T follicular helper cell (primary cell): ENCODE data around the gene MT1G.
A peak's percentile ranks its signal among the peaks of the same experiment; 100 is the strongest.
"Not testable (repeated sequence)": the region's sequence is repeated elsewhere in the genome, so short reads cannot be mapped to it uniquely, and the experiment has no call there.

ENCODE experiments used
- DNase-seq: peaks from one replicate; pipeline ENCODE4 v3.0.0-alpha.2; 2020; ENCODE audit warnings: low read depth

Gene MT1G

DNA sequence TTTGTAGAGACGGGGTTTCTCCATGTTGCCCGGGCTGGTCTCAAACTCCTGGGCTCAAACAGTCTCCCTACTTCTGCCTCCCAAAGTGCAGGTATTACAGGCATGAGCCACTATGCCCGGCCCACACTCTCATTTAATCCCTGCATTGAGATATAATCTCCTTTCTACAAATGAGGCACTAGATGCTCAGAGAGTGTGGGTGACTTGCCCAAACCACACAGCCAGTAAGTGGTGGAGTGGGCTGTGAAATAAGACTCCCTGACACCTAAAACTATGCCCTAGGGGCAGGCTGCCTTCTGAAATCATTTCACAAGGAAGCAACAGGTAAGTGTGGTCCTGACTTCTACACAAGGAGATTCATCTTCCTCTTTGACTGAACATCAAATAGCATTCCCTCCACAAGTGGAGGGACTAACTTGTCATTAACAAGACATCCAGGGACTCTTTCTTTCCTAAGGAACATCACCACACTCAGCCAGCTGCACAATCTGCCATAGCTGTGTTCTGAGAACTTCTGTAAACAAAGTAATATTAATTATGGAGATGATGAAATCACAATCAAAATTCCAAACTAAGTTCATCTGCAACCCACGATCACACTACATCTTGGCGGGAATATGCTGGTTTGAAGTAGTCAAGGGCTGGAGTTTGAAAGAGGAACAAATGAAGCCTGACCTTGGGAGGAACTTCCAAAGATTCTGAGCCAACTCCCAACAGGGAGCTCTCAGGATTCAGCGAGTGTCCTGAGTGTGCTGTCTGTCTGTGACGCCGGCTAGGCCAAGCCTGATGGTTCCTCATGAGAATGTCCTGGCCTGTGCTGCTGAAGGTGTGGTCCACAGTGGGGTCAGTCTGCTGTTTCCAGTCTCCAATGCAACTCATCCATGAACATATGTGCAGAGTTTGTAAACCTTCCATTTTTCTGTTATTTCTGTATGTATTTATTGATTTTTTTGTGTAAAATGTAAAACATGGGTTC, 2.3 kb downstream of the MT1G start:
- not testable (repeated sequence) for DNase-seq

- no peak for DNase-seq
Measured at GRCh38 chr16:56664506-56664905, 3.4 kb downstream of the MT1G start.

GRCh38 chr16:56662357-56663354, 5.2 kb downstream of the MT1G start:
- no peak for DNase-seq

DNA sequence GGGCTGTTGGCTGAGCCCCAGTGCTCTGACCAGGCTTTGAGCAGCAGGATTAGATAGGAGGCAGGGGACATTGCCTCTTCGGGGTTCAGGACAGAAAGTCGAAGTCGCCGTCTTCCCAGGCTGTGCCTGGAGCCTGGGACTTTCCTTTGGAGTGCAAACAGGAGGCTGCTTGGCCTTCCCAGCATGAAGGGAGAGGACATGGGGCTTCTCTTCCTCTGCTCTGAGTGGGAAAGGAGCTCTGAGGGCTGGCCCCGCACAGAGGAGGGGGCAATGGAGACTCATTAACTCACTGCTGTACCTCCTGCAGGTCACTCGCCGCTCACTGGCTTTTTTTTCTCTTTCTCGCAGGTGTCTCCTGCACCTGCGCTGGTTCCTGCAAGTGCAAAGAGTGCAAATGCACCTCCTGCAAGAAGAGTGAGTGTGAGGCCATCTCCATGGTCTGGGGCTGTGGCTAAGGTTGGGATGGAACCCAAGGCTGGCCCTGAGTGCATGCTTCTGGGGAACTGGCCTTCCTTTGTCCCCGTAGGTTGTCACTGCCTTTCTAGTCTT, 9.5 kb downstream of the MT1G start:
- no peak for DNase-seq

DNA sequence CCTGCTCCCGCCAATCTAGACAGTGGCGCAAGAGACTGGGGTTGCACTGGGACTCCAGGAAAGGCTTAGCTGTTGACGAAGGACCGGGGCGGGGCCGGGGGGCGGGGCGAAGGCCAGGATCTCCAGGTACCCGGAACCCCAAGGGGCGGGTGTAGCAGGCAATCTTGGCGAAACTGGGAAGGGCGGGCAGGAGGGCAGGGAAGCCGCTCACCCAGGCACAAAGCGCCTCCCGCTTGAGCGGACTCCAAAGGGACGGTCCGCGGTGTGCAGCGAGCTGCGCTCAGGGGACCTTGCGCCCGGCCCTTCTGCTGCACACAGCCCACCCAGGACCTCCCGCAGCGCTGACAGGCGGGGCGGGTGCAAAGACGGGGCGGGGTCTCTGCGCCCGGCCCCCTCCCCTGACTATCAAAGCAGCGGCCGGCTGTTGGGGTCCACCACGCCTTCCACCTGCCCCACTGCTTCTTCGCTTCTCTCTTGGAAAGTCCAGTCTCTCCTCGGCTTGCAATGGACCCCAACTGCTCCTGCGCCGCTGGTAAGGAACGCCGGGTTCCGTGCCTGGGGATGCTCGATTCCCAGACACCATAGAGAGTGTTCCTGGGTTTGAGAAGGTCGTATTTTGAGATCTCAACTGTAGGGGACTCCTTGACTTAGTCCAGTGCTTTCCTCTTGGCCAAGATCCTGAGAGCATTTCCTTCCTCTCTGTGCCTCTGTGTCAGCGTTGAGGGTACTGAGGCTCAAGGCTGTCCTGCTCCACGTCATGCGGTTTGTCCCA, 10.1 kb downstream of the MT1G start, which contains the start of gene MT1F:
Gene MT1F (plus strand): TSS at position 405 of the 772 bp plus-strand sequence. CDS start 100 bp downstream, at position 505.
- DNase-seq: peak; percentile 59

DNA sequence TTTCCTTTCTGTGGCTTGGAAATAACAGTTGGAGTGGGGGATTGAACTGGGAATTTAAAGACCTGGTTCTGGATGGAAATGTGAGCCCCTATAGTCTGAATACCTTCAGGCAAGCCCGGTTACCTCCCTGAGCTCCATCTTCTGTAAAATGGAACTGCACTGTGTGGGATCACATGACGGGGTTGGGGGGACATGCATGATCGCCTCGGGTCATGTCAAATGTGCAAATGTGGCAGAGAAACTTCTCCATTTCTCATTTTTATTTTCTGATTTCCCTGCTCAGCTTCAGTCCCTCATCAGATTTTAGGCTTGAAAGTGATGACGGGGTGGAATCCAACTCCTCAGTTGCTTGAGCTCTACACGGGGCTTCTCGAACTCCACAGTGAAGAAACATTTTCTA, 14.6 kb downstream of the MT1G start:
- DNase-seq: no peak

DNA sequence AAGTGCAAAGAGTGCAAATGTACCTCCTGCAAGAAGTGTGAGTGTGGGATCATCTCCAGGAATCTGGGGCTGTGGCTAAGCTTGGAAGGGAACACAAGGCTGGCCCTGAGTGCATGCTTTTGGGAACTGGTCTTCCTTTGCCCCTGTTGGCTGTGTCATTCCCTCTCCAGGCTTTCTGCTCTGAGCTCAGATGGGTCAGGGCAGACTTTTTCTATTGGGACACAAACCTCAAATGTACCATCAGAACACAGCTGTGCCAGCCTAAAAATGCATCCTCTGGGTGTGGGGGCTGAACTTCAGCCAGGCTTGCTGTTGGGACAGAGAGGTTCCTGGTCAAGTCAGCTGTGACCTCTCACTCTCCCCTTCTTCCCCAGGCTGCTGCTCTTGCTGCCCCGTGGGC, 15.3 kb downstream of the MT1G start:
- DNase-seq: no peak

GRCh38 chr16:56651586-56651985, 16.3 kb downstream of the MT1G start, which contains the start of gene MT1B:
MT1B (plus strand) TSS chr16:56651886; CDS start chr16:56651954, 68 bp downstream.
- no peak for DNase-seq

GRCh38 chr16:56649820-56650219, 18.0 kb downstream of the MT1G start:
- DNase-seq: no peak

DNA sequence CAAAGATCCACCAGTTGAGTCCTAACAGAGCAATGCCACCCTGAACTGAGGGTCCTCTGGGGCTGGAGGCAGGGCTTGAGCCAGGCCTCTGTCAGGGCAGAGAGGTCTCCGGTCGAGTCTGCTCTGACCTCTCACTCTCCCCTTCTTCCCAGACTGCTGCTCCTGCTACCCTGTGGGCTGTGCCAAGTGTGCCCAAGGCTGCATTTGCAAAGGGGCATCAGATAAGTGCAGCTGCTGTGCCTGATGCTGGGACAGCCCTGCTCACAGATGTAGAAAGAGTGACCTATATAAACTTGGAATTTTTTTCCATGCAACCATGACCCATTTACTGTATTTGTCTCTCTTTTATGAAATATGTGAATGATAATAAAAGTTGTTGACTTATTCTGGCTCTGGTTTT, 18.6 kb downstream of the MT1G start:
- no peak for DNase-seq

DNA sequence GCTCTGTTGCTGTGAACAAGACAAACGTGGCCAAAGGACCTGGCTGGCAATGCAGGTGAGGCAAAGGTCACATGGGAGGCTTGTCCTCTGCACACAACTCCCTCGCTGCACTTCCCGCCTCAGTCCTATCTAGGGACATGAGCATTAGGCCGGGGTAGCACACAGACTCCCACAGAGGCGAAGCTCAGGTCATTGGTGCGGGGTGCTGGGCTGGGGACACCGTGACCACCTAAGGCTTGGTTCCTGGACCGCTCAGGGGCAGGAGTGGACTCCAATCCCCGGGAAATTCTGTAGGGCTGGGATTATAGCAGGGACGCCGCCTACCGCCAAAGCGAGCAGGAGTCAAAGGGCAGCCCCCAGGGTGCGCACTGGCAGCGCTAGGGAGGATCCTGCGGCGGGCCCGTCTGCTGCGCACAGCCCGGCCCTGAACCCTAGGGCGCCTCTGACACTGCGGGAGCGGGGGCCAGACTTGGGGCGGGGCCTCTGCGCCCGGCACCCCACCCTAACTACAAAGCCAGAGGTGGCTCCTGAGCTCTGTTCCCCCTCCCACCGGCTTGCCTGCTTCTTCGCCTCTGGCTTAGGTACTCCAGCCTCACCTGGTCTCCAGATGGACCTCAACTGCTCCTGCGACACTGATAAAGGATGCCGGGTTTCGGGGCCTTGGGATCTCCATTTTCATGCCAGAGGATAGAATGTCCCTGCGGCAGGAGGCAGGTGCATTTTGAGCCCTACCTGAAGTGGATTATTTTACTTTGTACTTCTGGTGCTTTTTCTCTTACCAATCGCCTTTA, 20.0 kb downstream of the MT1G start:
- no peak for DNase-seq

DNA sequence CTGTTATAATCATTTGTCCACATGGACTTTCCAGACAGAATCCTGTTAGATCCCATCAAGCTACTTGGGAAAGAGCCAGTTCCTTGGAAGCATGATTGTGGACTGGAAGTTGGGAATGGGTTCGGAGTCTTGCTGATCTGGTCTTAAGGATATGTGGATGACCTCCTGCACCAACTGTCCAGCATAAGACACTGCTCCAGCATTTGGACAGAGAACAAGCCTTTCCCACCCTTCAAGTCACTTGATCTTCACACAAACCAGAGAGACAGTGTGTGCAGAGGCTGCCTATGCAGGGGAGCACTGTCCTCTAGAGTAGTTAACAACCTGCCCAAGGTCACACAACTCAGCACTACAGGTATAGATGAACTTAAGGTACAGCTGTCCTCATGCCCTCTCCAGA, 22.0 kb downstream of the MT1G start:
- no peak for DNase-seq

- DNase-seq: no peak
Measured at GRCh38 chr16:56645311-56645710, 22.6 kb downstream of the MT1G start.

DNA sequence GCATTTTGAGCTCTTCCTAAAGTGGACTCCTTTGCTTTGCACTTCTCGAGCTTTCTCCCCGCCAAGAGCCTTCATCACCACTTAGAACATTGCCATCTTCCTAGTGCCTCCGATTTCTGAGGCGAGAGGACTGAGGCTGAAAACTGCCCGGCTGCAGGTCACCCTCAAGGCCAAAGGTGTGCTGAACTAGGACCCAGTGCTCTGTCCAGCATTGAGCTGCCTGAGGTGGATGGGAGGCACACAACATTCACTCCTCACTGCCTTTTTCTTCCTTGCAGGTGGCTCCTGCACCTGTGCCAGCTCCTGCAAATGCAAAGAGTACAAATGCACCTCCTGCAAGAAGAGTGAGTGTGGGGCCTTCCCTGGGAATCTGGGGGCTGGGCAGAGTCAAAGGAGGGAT, 24.0 kb downstream of the MT1G start:
- DNase-seq: no peak

GRCh38 chr16:56643080-56643778, 24.6 kb downstream of the MT1G start:
- DNase-seq: peak; percentile 52

- no peak for DNase-seq
Measured at GRCh38 chr16:56641166-56641565, 26.7 kb downstream of the MT1G start.

GRCh38 chr16:56640076-56640475, 27.8 kb downstream of the MT1G start:
- no peak for DNase-seq

GRCh38 chr16:56639045-56639444, 28.8 kb downstream of the MT1G start:
- DNase-seq: no peak
